DOHH2 (cell line): ENCODE data around the gene DERL2.

Experiments
- CTCF ChIP-seq: fragments of 200-600 bp; sonication (generic); IDR thresholded peaks from one replicate; pipeline ENCODE4 v1.5.1; 2014; ENCODE audit warnings: antibody characterized with exemption, mild to moderate bottlenecking, low read depth, low read length; ENCODE audit not compliant: poor library complexity, severe bottlenecking
- EZH2phosphoT487 ChIP-seq: fragments of 200-600 bp; sonication (generic); IDR thresholded peaks from 2 replicates; pipeline ENCODE4 v1.6.1; 2017; ENCODE audit warnings: borderline replicate concordance, mild to moderate bottlenecking, antibody characterized with exemption, low read length, moderate library complexity, mixed read lengths

- no peak for TF ChIP-seq CTCF
- TF ChIP-seq EZH2phosphoT487, result no peak
These were observed 7.0 kb upstream of the DERL2 start for GRCh38 chr17:5492970-5493369.
